Measurements from ENCODE around the gene UVSSA. TPM values are rescaled to one million over a fixed set of nuclear protein-coding genes. Genes with fewer than 3 reads are reported as not detected.

The UVSSA gene
- total and polyA plus RNA-seq, 9 of the 15 experiments (the other 6 are each of a cell fraction or from before 2014, with no cell fraction given): 0.21 to 14.6 (median 3.3) TPM

DNA sequence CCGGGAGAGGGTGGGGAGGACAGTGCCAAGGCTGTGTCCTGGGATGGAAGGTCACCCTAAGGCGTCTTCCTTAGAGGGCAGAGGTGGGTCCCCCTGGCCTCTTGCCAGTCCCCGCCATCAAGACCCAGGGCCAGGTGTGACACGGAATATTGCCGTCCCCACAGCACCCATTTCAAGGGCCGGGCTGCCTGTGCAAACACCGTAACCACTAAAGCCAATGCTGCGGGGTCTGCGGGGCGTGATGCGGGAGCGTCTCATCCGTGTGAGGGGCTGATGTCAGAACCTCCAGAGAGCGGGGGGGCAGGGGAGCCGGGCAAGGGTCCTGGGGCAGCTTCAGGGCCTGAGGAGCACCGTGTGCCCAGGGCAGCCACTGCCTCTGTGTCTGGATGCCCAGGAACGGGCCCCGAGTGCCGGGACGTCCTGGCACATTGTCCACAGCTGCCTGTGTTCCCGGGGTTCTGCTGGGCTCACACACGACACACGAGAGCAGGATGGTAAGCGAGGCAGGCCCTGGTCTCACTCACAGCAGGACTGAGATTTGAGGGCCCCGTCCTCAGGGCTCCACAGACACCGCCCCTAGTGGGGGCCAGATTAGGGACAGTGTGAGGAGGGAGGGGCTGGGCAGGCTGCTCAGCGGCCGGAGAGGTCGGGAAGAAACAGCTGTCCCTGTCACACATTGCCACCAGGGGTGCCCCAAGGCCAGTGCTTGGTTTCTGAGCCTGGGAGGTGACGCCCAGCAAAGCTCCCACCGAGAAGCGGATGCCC, 30.0 kb downstream of the UVSSA start:
- Histone ChIP-seq H4K20me1 (replicated peaks; ENCODE audit: control insufficient read depth, insufficient read depth, low read length) (no peaks in the 10 kb centered on the region), H3K4me3 (no peak overlapping the region), H3K27me3 (ENCODE audit: control insufficient read depth in 2 of 2, insufficient read depth in 2 of 2, low read length in 2 of 2) (no peaks in the 10 kb centered on the region), H3K4me2 (ENCODE audit: insufficient read depth, low read length) (no peak overlapping the region), H3K27ac (ENCODE audit: extremely low read depth, low read depth, low read length) (no peak overlapping the region), H3K9ac (ENCODE audit: insufficient read depth in 1 of 2, low read depth in 2 of 2, low read length in 2 of 2) (no peak overlapping the region), H2AFZ (ENCODE audit: low read depth, low read length) (no peak overlapping the region), H3K9me1 (ENCODE audit: control insufficient read depth, insufficient read depth, low read length) (no peaks in the 10 kb centered on the region), H3K4me1 (replicated peaks in 1 of 2; ENCODE audit: control insufficient read depth in 2 of 2, insufficient read depth in 2 of 2, low read length in 2 of 2) (peaks cover 0 to 21% of the 10 kb centered on the region in 2 experiments; a peak in 2 of 5 replicates), H3K9me3 (replicated peaks; ENCODE audit: control insufficient read depth, insufficient read depth, low read depth, low read length) (no peaks in the 10 kb centered on the region), H3K36me3 (ENCODE audit: control insufficient read depth, insufficient read depth, low read length) (no peaks in the 10 kb centered on the region; the same call in 2 of the 3 replicates), H3K79me2 (ENCODE audit: control insufficient read depth, insufficient read depth, low read length) (no peaks in the 10 kb centered on the region)
- in situ Hi-C loops (cut with MboI): no loop called here
- WGBS (ENCODE audit: insufficient coverage, low coverage, missing lambda C conversion rate): 75% methylated on average over 32 of the region's 32 CpGs
- BruUV-seq (replicated peaks): no TSS peak
- FAIRE-seq: no peak
- peak; percentile 63 for ATAC-seq
- intact Hi-C loops (cut with micrococcal nuclease): no loop called here
- POLR2A ChIA-PET: no interaction called here
- CTCF ChIA-PET (ENCODE audit: low intra/inter-chr PET ratio): no interaction called here
- TF ChIP-seq TFAP4 (CRISPR knock-in tag; IDR thresholded peaks at IDR 0.05; ENCODE audit: borderline replicate concordance) (peak; percentile 22; the same call in 1 of the 2 replicates), ESRRA (IDR thresholded peaks at IDR 0.05; ENCODE audit: borderline replicate concordance, low read depth) (no peak), MECOM (CRISPR knock-in tag; IDR thresholded peaks at IDR 0.05) (no peak), TBP (optimal IDR thresholded peaks at IDR 0.05; ENCODE audit: low read depth, low read length) (no peak)
- TF ChIP-seq, protein P1, sequence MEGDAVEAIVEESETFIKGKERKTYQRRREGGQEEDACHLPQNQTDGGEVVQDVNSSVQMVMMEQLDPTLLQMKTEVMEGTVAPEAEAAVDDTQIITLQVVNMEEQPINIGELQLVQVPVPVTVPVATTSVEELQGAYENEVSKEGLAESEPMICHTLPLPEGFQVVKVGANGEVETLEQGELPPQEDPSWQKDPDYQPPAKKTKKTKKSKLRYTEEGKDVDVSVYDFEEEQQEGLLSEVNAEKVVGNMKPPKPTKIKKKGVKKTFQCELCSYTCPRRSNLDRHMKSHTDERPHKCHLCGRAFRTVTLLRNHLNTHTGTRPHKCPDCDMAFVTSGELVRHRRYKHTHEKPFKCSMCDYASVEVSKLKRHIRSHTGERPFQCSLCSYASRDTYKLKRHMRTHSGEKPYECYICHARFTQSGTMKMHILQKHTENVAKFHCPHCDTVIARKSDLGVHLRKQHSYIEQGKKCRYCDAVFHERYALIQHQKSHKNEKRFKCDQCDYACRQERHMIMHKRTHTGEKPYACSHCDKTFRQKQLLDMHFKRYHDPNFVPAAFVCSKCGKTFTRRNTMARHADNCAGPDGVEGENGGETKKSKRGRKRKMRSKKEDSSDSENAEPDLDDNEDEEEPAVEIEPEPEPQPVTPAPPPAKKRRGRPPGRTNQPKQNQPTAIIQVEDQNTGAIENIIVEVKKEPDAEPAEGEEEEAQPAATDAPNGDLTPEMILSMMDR (IDR thresholded peaks at IDR 0.05 in 2 of 3, conservative IDR thresholded peaks at IDR 0.05 in 1 of 3; ENCODE audit: insufficient read depth in 2 of 3, low read depth in 1 of 3, low read length in 3 of 3): peak; percentile 12 to 20 (median 12); a peak in 2 of 6 replicates
- TF ChIP-seq, protein P2, sequence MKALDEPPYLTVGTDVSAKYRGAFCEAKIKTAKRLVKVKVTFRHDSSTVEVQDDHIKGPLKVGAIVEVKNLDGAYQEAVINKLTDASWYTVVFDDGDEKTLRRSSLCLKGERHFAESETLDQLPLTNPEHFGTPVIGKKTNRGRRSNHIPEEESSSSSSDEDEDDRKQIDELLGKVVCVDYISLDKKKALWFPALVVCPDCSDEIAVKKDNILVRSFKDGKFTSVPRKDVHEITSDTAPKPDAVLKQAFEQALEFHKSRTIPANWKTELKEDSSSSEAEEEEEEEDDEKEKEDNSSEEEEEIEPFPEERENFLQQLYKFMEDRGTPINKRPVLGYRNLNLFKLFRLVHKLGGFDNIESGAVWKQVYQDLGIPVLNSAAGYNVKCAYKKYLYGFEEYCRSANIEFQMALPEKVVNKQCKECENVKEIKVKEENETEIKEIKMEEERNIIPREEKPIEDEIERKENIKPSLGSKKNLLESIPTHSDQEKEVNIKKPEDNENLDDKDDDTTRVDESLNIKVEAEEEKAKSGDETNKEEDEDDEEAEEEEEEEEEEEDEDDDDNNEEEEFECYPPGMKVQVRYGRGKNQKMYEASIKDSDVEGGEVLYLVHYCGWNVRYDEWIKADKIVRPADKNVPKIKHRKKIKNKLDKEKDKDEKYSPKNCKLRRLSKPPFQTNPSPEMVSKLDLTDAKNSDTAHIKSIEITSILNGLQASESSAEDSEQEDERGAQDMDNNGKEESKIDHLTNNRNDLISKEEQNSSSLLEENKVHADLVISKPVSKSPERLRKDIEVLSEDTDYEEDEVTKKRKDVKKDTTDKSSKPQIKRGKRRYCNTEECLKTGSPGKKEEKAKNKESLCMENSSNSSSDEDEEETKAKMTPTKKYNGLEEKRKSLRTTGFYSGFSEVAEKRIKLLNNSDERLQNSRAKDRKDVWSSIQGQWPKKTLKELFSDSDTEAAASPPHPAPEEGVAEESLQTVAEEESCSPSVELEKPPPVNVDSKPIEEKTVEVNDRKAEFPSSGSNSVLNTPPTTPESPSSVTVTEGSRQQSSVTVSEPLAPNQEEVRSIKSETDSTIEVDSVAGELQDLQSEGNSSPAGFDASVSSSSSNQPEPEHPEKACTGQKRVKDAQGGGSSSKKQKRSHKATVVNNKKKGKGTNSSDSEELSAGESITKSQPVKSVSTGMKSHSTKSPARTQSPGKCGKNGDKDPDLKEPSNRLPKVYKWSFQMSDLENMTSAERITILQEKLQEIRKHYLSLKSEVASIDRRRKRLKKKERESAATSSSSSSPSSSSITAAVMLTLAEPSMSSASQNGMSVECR (CRISPR knock-in tag; IDR thresholded peaks at IDR 0.05): no peak
- TF ChIP-seq, protein P3, sequence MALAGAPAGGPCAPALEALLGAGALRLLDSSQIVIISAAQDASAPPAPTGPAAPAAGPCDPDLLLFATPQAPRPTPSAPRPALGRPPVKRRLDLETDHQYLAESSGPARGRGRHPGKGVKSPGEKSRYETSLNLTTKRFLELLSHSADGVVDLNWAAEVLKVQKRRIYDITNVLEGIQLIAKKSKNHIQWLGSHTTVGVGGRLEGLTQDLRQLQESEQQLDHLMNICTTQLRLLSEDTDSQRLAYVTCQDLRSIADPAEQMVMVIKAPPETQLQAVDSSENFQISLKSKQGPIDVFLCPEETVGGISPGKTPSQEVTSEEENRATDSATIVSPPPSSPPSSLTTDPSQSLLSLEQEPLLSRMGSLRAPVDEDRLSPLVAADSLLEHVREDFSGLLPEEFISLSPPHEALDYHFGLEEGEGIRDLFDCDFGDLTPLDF (CRISPR knock-in tag; IDR thresholded peaks at IDR 0.05): no peak
- DNase-seq (ENCODE audit: extremely low read depth in 1 of 4, low spot score in 3 of 4): no peak

Data from K562 (cell line).